CD4-positive, alpha-beta T cell treated with Interleukin-12 subunit alpha and Interleukin-12 subunit beta, for 1 hour (primary cell): ENCODE measurements around the gene COL19A1.

Source experiments
- DNase-seq: peaks from one replicate; pipeline ENCODE4 v3.0.0-alpha.2; 2020

The COL19A1 gene

GRCh38 chr6:70131528-70131927 lies 265.2 kb downstream of the COL19A1 start:
- DNase-seq: no peak

- DNase-seq: no peak
Observed at GRCh38 chr6:70133246-70133645, 266.9 kb downstream of the COL19A1 start.

GRCh38 chr6:70134542-70134941 lies 268.2 kb downstream of the COL19A1 start:
- no peak for DNase-seq

GRCh38 chr6:70135219-70136160 lies 269.1 kb downstream of the COL19A1 start:
- DNase-seq: no peak

GRCh38 chr6:70136996-70137395 lies 270.6 kb downstream of the COL19A1 start:
- DNase-seq: no peak

GRCh38 chr6:70140496-70140895 lies 274.1 kb downstream of the COL19A1 start:
- DNase-seq: no peak

GRCh38 chr6:70142034-70142433 lies 275.7 kb downstream of the COL19A1 start:
- no peak for DNase-seq

- no peak for DNase-seq
Observed at GRCh38 chr6:70145178-70145577, 278.8 kb downstream of the COL19A1 start.

GRCh38 chr6:70149209-70149788 lies 282.9 kb downstream of the COL19A1 start:
- DNase-seq: no peak

GRCh38 chr6:70150521-70150920 lies 284.2 kb downstream of the COL19A1 start:
- DNase-seq: no peak

GRCh38 chr6:70151616-70152015 lies 285.3 kb downstream of the COL19A1 start:
- DNase-seq: no peak

- DNase-seq: no peak
Observed at GRCh38 chr6:70152786-70153185, 286.4 kb downstream of the COL19A1 start.

GRCh38 chr6:70157086-70157485 lies 290.7 kb downstream of the COL19A1 start:
- DNase-seq: no peak

GRCh38 chr6:70160276-70160675 lies 293.9 kb downstream of the COL19A1 start:
- DNase-seq: no peak

- no peak for DNase-seq
Observed at GRCh38 chr6:70162972-70163371, 296.6 kb downstream of the COL19A1 start.

GRCh38 chr6:70163795-70164194 lies 297.4 kb downstream of the COL19A1 start:
- no peak for DNase-seq

- no peak for DNase-seq
Observed at GRCh38 chr6:70164556-70164955, 298.2 kb downstream of the COL19A1 start.

- no peak for DNase-seq
Observed at GRCh38 chr6:70166088-70166958, 300.0 kb downstream of the COL19A1 start.

- no peak for DNase-seq
Observed at GRCh38 chr6:70168681-70169377, 302.5 kb downstream of the COL19A1 start.

- no peak for DNase-seq
Observed at GRCh38 chr6:70171236-70171635, 304.9 kb downstream of the COL19A1 start.

GRCh38 chr6:70172252-70172651 lies 305.9 kb downstream of the COL19A1 start:
- DNase-seq: no peak

- DNase-seq: no peak
Observed at GRCh38 chr6:70175770-70176169, 309.4 kb downstream of the COL19A1 start.
